CD4-positive, alpha-beta T cell (primary cell): ENCODE measurements around the gene FGF14. TPM values are rescaled to one million over a fixed set of nuclear protein-coding genes. Genes with fewer than 3 reads are reported as not detected.
"Not testable (repeated sequence)": the region's sequence is repeated elsewhere in the genome, so short reads cannot be mapped to it uniquely, and the experiment has no call there.

Experiments
- ATAC-seq: fragments of 200-7000 bp; cut with Tn5 transposase; one replicate; pipeline ENCODE4 v1.10.0; 2022; ENCODE audit warnings: mild to moderate bottlenecking; ENCODE audit not compliant: poor library complexity
- CTCF ChIA-PET: fragments of 350-600 bp; sonication (Branson Sonifier 250); formaldehyde crosslinking; loops from one replicate; lab custom pipeline; 2021; ENCODE audit warnings: antibody characterized with exemption, inconsistent platforms; lab: Charles Lee
- POLR2A ChIA-PET: fragments of 350-600 bp; sonication (Branson Sonifier 250); formaldehyde crosslinking; loops from one replicate; lab custom pipeline; 2021; ENCODE audit warnings: antibody characterized with exemption, inconsistent platforms; lab: Charles Lee
- DNase-seq, 14 experiments: peaks; one replicate each; pipeline ENCODE4 v3.0.0-alpha.2; 2013 to 2020; ENCODE audit warnings: mixed read lengths in 2 of 14
- H3K27ac ChIP-seq, 2 donors: one replicate each; pipeline versions ENCODE4 v1.5.1 to v1.7.0; 2013; ENCODE audit warnings: low read length in 2 of 2, low read depth in 1 of 2, mild to moderate bottlenecking in 1 of 2
- H3K27me3 ChIP-seq, 2 experiments: 1 replicate in 1 of 2; 2 replicates in 1 of 2; pipeline versions ENCODE4 v1.6.1 to v1.7.0; 2013; ENCODE audit warnings: low read length in 2 of 2, control low read depth in 1 of 2, mild to moderate bottlenecking in 1 of 2, moderate library complexity in 1 of 2; ENCODE audit not compliant: insufficient read depth in 2 of 2, control insufficient read depth in 1 of 2
- H3K36me3 ChIP-seq: one replicate; pipeline ENCODE4 v1.6.1; 2013; ENCODE audit warnings: low read length, control low read depth; ENCODE audit not compliant: insufficient read depth
- H3K4me1 ChIP-seq: one replicate; pipeline ENCODE4 v1.6.1; 2013; ENCODE audit warnings: low read length, control low read depth; ENCODE audit not compliant: insufficient read depth
- H3K4me3 ChIP-seq: one replicate; pipeline ENCODE4 v1.5.1; 2013; ENCODE audit warnings: mild to moderate bottlenecking, low read length, moderate library complexity
- H3K9me3 ChIP-seq, 2 experiments: 1 replicate in 1 of 2; 2 replicates in 1 of 2; pipeline versions ENCODE4 v1.6.1 to v1.7.0; 2013; ENCODE audit warnings: low read length in 2 of 2, mild to moderate bottlenecking in 2 of 2, control low read depth in 1 of 2, moderate library complexity in 1 of 2; ENCODE audit not compliant: control insufficient read depth in 1 of 2, insufficient read depth in 1 of 2
- H3K27ac Mint-ChIP-seq: one replicate; pipeline ENCODE4 v1.8.0; 2020; ENCODE audit warnings: mixed read lengths
- H3K27me3 Mint-ChIP-seq: one replicate; pipeline ENCODE4 v1.8.0; 2021; ENCODE audit warnings: mixed read lengths
- H3K36me3 Mint-ChIP-seq: one replicate; pipeline ENCODE4 v1.8.0; 2021; ENCODE audit warnings: low read depth, mixed read lengths
- H3K4me1 Mint-ChIP-seq: one replicate; pipeline ENCODE4 v1.8.0; 2021; ENCODE audit warnings: low read depth, mixed read lengths
- H3K4me3 Mint-ChIP-seq: one replicate; pipeline ENCODE4 v1.8.0; 2020; ENCODE audit warnings: mild to moderate bottlenecking, mixed read lengths
- H3K9me3 Mint-ChIP-seq: one replicate; pipeline ENCODE4 v1.8.0; 2020; ENCODE audit warnings: mixed read lengths
- CTCF ChIP-seq: fragments of 200-600 bp; IDR thresholded peaks from one replicate; pipeline ENCODE4 v1.8.0; 2022; ENCODE audit warnings: antibody characterized with exemption, mild to moderate bottlenecking
- intact Hi-C, 2 experiments: fragments of 100-400 bp; cut with DNase I in 1 of 2; cut with micrococcal nuclease in 1 of 2; formaldehyde crosslinking; loops; one replicate each; pipeline versions ENCODE4 v1.15.1 to v1.9.0; 2023 to 2025; cut with DNase I, micrococcal nuclease
- total RNA-seq, 174 experiments: library from RNA in 2 of 174; stranded (reverse) in 2 of 174; gene quantifications; one replicate each; pipeline ENCODE4 v1.2.3 and lab custom pipeline; 2021 to 2026

Gene FGF14
- total RNA-seq, 2 experiments from 2014 or later = not detected

GRCh38 chr13:102071711-102072110 lies 330.1 kb downstream of the FGF14 start:
- intact Hi-C loops = no loop called here
- CTCF ChIA-PET = no interaction called here
- no peak for DNase-seq

GRCh38 chr13:102068323-102068722 lies 333.5 kb downstream of the FGF14 start:
- H3K4me1 Mint-ChIP-seq, H3K4me3 Mint-ChIP-seq, H3K36me3 ChIP-seq, H3K9me3 ChIP-seq, H3K27ac Mint-ChIP-seq, H3K4me3 ChIP-seq, H3K27ac ChIP-seq, CTCF ChIA-PET, POLR2A ChIA-PET, H3K9me3 Mint-ChIP-seq, H3K4me1 ChIP-seq, H3K36me3 Mint-ChIP-seq, H3K27me3 ChIP-seq, intact Hi-C loops, ATAC-seq, H3K27me3 Mint-ChIP-seq, DNase-seq: not testable (repeated sequence)

More at GRCh38 chr13:102071711-102072110, 330.1 kb downstream of the FGF14 start:
- Histone ChIP-seq H3K36me3 (no peaks in the 10 kb centered on the region), H3K27ac (no peak overlapping the region), H3K4me3 (no peak overlapping the region), H3K27me3 (no peaks in the 10 kb centered on the region), H3K4me1 (no peaks in the 10 kb centered on the region), H3K9me3 (peaks cover 0 to 9% of the 10 kb centered on the region in 2 experiments)
- H3K27me3 Mint-ChIP-seq = no peaks in the 10 kb centered on the region
- POLR2A ChIA-PET = no interaction called here
- H3K4me1 Mint-ChIP-seq = no peaks in the 10 kb centered on the region
- H3K4me3 Mint-ChIP-seq = no peak overlapping the region
- H3K27ac Mint-ChIP-seq = no peak overlapping the region
- no peaks in the 10 kb centered on the region for H3K9me3 Mint-ChIP-seq
- H3K36me3 Mint-ChIP-seq = no peaks in the 10 kb centered on the region
- TF ChIP-seq CTCF = no peak
- ATAC-seq = no peak

- Mint-ChIP-seq H3K4me3 (no peak overlapping the region), H3K27me3 (no peaks in the 10 kb centered on the region), H3K9me3 (peaks cover 10% of the 10 kb centered on the region), H3K36me3 (no peaks in the 10 kb centered on the region), H3K27ac (no peak overlapping the region), H3K4me1 (no peaks in the 10 kb centered on the region)
- no peak for ATAC-seq
- intact Hi-C loops = no loop called here
- CTCF ChIA-PET = no interaction called here
- POLR2A ChIA-PET = no interaction called here
- Histone ChIP-seq H3K36me3 (no peaks in the 10 kb centered on the region), H3K4me1 (no peaks in the 10 kb centered on the region), H3K27me3 (no peaks in the 10 kb centered on the region), H3K9me3 (peaks cover 9 to 10% of the 10 kb centered on the region in 2 experiments), H3K27ac (no peak overlapping the region), H3K4me3 (no peak overlapping the region)
- TF ChIP-seq CTCF = no peak
- DNase-seq = no peak
Observed at GRCh38 chr13:102055090-102055779, 346.6 kb downstream of the FGF14 start.

- H3K9me3 Mint-ChIP-seq = peaks cover 17% of the 10 kb centered on the region
- CTCF ChIA-PET = no interaction called here
- intact Hi-C loops = no loop called here
- H3K36me3 Mint-ChIP-seq = no peaks in the 10 kb centered on the region
- no peak overlapping the region for H3K4me3 ChIP-seq
- no peaks in the 10 kb centered on the region for H3K27me3 ChIP-seq
- TF ChIP-seq CTCF = no peak
- ATAC-seq (no peak), DNase-seq (no peak)
- H3K4me3 Mint-ChIP-seq = no peak overlapping the region
- H3K4me1 Mint-ChIP-seq = no peaks in the 10 kb centered on the region
- H3K9me3 ChIP-seq = peaks cover 8 to 10% of the 10 kb centered on the region in 2 experiments
- POLR2A ChIA-PET = no interaction called here
- H3K27ac Mint-ChIP-seq = no peak overlapping the region
- no peaks in the 10 kb centered on the region for H3K4me1 ChIP-seq
- H3K36me3 ChIP-seq = no peaks in the 10 kb centered on the region
- H3K27me3 Mint-ChIP-seq = no peaks in the 10 kb centered on the region
- no peak overlapping the region for H3K27ac ChIP-seq
Observed at GRCh38 chr13:102049853-102050252, 352.0 kb downstream of the FGF14 start.
